HG03469 (cell line): ENCODE data around the gene PER2.

ENCODE experiments used
- ATAC-seq: cut with Tn5 transposase; IDR thresholded peaks from one replicate; pipeline ENCODE4 v1.9.1; 2021; ENCODE audit warnings: mild to moderate bottlenecking, moderate library complexity, moderate number of reproducible peaks; ENCODE audit not compliant: unreplicated experiment

PER2 gene

GRCh38 chr2:238251986-238252385 is 36.4 kb downstream of the PER2 start:
- no peak for ATAC-seq

GRCh38 chr2:238251331-238251730 is 37.1 kb downstream of the PER2 start:
- no peak for ATAC-seq

- ATAC-seq: no peak
These were observed 37.5 kb downstream of the PER2 start for GRCh38 chr2:238250896-238251295.

- no peak for ATAC-seq
These were observed 40.5 kb downstream of the PER2 start for GRCh38 chr2:238247841-238248453.

- no peak for ATAC-seq
These were observed 41.2 kb downstream of the PER2 start for GRCh38 chr2:238247002-238247822.

- no peak for ATAC-seq
These were observed 44.3 kb downstream of the PER2 start for GRCh38 chr2:238244151-238244550.

GRCh38 chr2:238243496-238244076 is 44.8 kb downstream of the PER2 start:
- no peak for ATAC-seq

GRCh38 chr2:238242731-238243495 is 45.5 kb downstream of the PER2 start:
- no peak for ATAC-seq

- ATAC-seq: no peak
These were observed 46.4 kb downstream of the PER2 start for GRCh38 chr2:238241970-238242369.

GRCh38 chr2:238240757-238241711 is 47.4 kb downstream of the PER2 start:
- ATAC-seq: no peak

GRCh38 chr2:238239863-238240756 is 48.3 kb downstream of the PER2 start, which contains the start of gene HES6:
Gene HES6 (minus strand): TSS chr2:238240038. CDS start chr2:238239905, 133 bp downstream.
- peak; percentile 64 for ATAC-seq

GRCh38 chr2:238239543-238239862 is 48.9 kb downstream of the PER2 start:
- ATAC-seq: no peak

GRCh38 chr2:238238766-238239542 is 49.5 kb downstream of the PER2 start:
- ATAC-seq: no peak

GRCh38 chr2:238238311-238238765 is 50.1 kb downstream of the PER2 start:
- ATAC-seq: no peak

- ATAC-seq: no peak
These were observed 50.8 kb downstream of the PER2 start for GRCh38 chr2:238237431-238238135.

- no peak for ATAC-seq
These were observed 51.8 kb downstream of the PER2 start for GRCh38 chr2:238236571-238236970.

GRCh38 chr2:238235856-238236255 is 52.6 kb downstream of the PER2 start:
- no peak for ATAC-seq

- ATAC-seq: no peak
These were observed 53.1 kb downstream of the PER2 start for GRCh38 chr2:238235331-238235732.
